Osteoblast (primary cell): ENCODE data around the gene ADAP1. TPM values are rescaled to one million over a fixed set of nuclear protein-coding genes. Genes with fewer than 3 reads are reported as not detected.

Experiments
- DNase-seq: peaks from one replicate; pipeline ENCODE4 v3.0.0; 2011; ENCODE audit warnings: low spot score, mixed read lengths; ENCODE audit not compliant: insufficient read length; ENCODE audit errors: missing footprints
- H2AFZ ChIP-seq: 2 replicates; pipeline ENCODE4 v1.6.0; 2011; ENCODE audit warnings: mild to moderate bottlenecking, low read length
- H3K27ac ChIP-seq: 2 replicates; pipeline ENCODE4 v1.5.1; 2011; ENCODE audit warnings: mild to moderate bottlenecking, low read depth, low read length, moderate library complexity
- H3K27me3 ChIP-seq: 2 replicates; pipeline ENCODE4 v1.6.0; 2012; ENCODE audit warnings: mild to moderate bottlenecking, control low read depth, inconsistent platforms, low read length, moderate library complexity; ENCODE audit not compliant: insufficient read depth
- H3K36me3 ChIP-seq: 2 replicates; pipeline ENCODE4 v1.5.1; 2011; ENCODE audit warnings: mild to moderate bottlenecking, low read length, control low read depth, moderate library complexity; ENCODE audit not compliant: insufficient read depth
- H3K4me1 ChIP-seq: 2 replicates; pipeline ENCODE4 v1.5.1; 2011; ENCODE audit warnings: mild to moderate bottlenecking, low read length, control low read depth, moderate library complexity; ENCODE audit not compliant: insufficient read depth
- H3K4me2 ChIP-seq: 2 replicates; pipeline ENCODE4 v1.6.0; 2011; ENCODE audit warnings: mild to moderate bottlenecking, low read length; ENCODE audit not compliant: insufficient read depth
- H3K4me3 ChIP-seq: fragments of 200-600 bp; sonication (generic); 3 replicates; pipeline ENCODE4 v1.5.1; 2012; ENCODE audit warnings: mild to moderate bottlenecking, low read length, inconsistent platforms; ENCODE audit not compliant: insufficient read depth
- H3K79me2 ChIP-seq: 2 replicates; pipeline ENCODE4 v1.6.0; 2012; ENCODE audit warnings: mild to moderate bottlenecking, low read length, control low read depth, inconsistent platforms; ENCODE audit not compliant: insufficient read depth
- H3K9me3 ChIP-seq: 2 replicates; pipeline ENCODE4 v1.5.1; 2011; ENCODE audit warnings: low read depth, low read length, control low read depth
- H4K20me1 ChIP-seq: 2 replicates; pipeline ENCODE4 v1.6.0; 2012; ENCODE audit warnings: mild to moderate bottlenecking, low read length, control low read depth; ENCODE audit not compliant: insufficient read depth
- total RNA-seq: library from RNA; depleted of rRNA; stranded (reverse); fragments of >200 nt; gene quantifications from 2 replicates; pipeline ENCODE4 v1.2.3, GENCODE V29; 2012
- TF ChIP-seq, protein P1 (sequence below): IDR thresholded peaks from 2 replicates; pipeline ENCODE4 v1.5.1; 2011; ENCODE audit warnings: mild to moderate bottlenecking, low read depth, low read length, moderate library complexity; ENCODE audit errors: extremely low read depth

ADAP1 gene
- total RNA-seq, 1 donor = 2.2 TPM

GRCh38 chr7:913736-914520, 40.6 kb downstream of the ADAP1 start:
- H3K4me1 ChIP-seq = no peaks in the 10 kb centered on the region
- DNase-seq = no peak
- no peak overlapping the region for H2AFZ ChIP-seq
- no peak overlapping the region for H3K27ac ChIP-seq
- no peak overlapping the region for H3K4me3 ChIP-seq
- H3K9me3 ChIP-seq = no peaks in the 10 kb centered on the region
- TF ChIP-seq, protein P1, sequence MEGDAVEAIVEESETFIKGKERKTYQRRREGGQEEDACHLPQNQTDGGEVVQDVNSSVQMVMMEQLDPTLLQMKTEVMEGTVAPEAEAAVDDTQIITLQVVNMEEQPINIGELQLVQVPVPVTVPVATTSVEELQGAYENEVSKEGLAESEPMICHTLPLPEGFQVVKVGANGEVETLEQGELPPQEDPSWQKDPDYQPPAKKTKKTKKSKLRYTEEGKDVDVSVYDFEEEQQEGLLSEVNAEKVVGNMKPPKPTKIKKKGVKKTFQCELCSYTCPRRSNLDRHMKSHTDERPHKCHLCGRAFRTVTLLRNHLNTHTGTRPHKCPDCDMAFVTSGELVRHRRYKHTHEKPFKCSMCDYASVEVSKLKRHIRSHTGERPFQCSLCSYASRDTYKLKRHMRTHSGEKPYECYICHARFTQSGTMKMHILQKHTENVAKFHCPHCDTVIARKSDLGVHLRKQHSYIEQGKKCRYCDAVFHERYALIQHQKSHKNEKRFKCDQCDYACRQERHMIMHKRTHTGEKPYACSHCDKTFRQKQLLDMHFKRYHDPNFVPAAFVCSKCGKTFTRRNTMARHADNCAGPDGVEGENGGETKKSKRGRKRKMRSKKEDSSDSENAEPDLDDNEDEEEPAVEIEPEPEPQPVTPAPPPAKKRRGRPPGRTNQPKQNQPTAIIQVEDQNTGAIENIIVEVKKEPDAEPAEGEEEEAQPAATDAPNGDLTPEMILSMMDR = no peak
- H3K4me2 ChIP-seq = no peak overlapping the region
- no peaks in the 10 kb centered on the region for H3K36me3 ChIP-seq
- no peaks in the 10 kb centered on the region for H4K20me1 ChIP-seq
- H3K79me2 ChIP-seq = no peaks in the 10 kb centered on the region
- H3K27me3 ChIP-seq = peaks cover 12% of the 10 kb centered on the region

DNA sequence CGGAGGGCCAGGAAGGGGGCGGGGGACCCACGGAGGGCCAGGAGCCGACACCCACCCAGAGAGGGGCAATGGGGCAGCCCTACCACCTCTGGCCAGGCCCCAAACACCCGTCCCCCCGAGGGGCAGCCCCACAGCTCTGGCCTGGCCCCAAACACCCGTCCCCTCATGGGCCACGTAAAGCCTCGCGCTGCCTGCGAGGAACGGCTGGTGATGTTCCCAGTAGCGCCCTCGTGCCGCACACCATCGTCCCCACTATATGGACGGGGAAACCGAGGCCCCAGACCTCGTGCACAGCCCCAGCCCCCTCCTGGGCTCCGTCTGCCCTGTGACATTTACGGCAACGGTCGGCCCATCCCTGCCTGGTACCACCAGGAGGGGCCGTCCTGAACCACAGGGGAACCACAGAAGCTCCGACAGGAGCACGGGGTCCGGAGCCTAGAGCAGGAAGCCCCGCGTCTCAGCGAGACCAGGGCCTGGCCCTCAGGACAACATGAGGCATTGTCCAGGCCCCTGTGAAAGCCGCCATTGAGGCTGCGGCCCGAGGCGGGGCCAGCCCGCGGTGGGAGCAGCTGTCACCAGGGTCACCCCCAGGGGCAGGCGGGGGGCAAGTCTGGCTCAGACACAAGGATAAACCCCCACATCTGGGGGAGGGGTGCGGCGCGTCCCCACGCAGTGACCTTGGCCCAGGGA, 42.5 kb downstream of the ADAP1 start:
- no peaks in the 10 kb centered on the region for H3K4me1 ChIP-seq
- no peak overlapping the region for H2AFZ ChIP-seq

GRCh38 chr7:910931-911431, 43.5 kb downstream of the ADAP1 start:
- no peaks in the 10 kb centered on the region for H3K4me1 ChIP-seq
- no peak overlapping the region for H3K4me3 ChIP-seq
- no peak for DNase-seq
- H3K9me3 ChIP-seq = no peaks in the 10 kb centered on the region
- TF ChIP-seq, protein P1 = no peak
- no peaks in the 10 kb centered on the region for H4K20me1 ChIP-seq
- H3K79me2 ChIP-seq = no peaks in the 10 kb centered on the region
- H2AFZ ChIP-seq = no peak overlapping the region
- H3K36me3 ChIP-seq = no peaks in the 10 kb centered on the region
- peaks cover 17% of the 10 kb centered on the region for H3K27me3 ChIP-seq
- H3K27ac ChIP-seq = no peak overlapping the region
- H3K4me2 ChIP-seq = no peak overlapping the region

More for the DNA sequence above, 42.5 kb downstream of the ADAP1 start:
- H3K4me3 ChIP-seq = no peak overlapping the region
- no peak overlapping the region for H3K4me2 ChIP-seq
- DNase-seq = no peak
- no peaks in the 10 kb centered on the region for H4K20me1 ChIP-seq
- H3K36me3 ChIP-seq = no peaks in the 10 kb centered on the region
- H3K27me3 ChIP-seq = peaks cover 19% of the 10 kb centered on the region
- H3K79me2 ChIP-seq = no peaks in the 10 kb centered on the region
- no peaks in the 10 kb centered on the region for H3K9me3 ChIP-seq
- TF ChIP-seq, protein P1 = no peak
- no peak overlapping the region for H3K27ac ChIP-seq

DNA sequence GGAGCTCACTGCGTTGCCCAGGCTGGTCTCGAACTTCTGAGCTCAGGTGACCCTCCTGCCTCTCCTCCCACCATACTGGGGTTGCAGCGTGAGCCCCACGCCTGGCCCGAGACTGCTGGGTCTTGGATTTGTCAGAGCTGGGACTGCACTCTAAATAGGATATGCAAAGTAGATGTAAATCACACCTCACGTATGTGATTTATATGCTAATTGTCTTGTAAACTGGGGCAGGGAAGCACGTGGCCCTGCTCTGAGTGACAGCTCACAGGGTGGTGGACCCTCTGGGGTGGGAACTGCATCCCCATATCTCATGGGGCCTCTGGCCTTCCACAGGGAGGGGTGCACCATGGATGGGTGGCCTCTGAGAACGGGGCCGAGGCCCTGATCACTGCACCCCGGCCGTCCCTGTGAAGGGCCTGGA, 44.0 kb downstream of the ADAP1 start:
- TF ChIP-seq, protein P1 = no peak
- no peak overlapping the region for H3K4me2 ChIP-seq
- H3K9me3 ChIP-seq = no peaks in the 10 kb centered on the region
- H3K4me3 ChIP-seq = no peak overlapping the region
- no peak overlapping the region for H3K27ac ChIP-seq
- DNase-seq = no peak
- H2AFZ ChIP-seq = no peak overlapping the region
- no peaks in the 10 kb centered on the region for H3K4me1 ChIP-seq
- no peaks in the 10 kb centered on the region for H3K79me2 ChIP-seq
- peaks cover 17% of the 10 kb centered on the region for H3K27me3 ChIP-seq
- H4K20me1 ChIP-seq = no peaks in the 10 kb centered on the region
- H3K36me3 ChIP-seq = no peaks in the 10 kb centered on the region
